ENCODE results near the gene STX1B. TPM values are rescaled to one million over a fixed set of nuclear protein-coding genes. Genes with fewer than 3 reads are reported as not detected.
"Not testable (repeated sequence)": the region's sequence is repeated elsewhere in the genome, so short reads cannot be mapped to it uniquely, and the experiment has no call there.

The STX1B gene
- polyA plus RNA-seq, 1 experiment: 4.2 TPM

- no peaks in the 10 kb centered on the region for H3K9me3 ChIP-seq (ENCODE audit: control insufficient read depth, insufficient read depth, low read length)
- no peak for TF ChIP-seq CTCF (IDR thresholded peaks at IDR 0.05; ENCODE audit: low read depth, low read length)
- H3K4me3 ChIP-seq (ENCODE audit: low read depth, low read length): no peak overlapping the region
- ChIA-PET CTCF (no interaction called here), POLR2A (no interaction called here)
- H3K27ac ChIP-seq (ENCODE audit: low read depth, low read length): no peak overlapping the region
- no peaks in the 10 kb centered on the region for H3K27me3 ChIP-seq (ENCODE audit: control insufficient read depth, insufficient read depth, low read length)
- DNase-seq (ENCODE audit: low read depth, low spot score): no peak
Observed at GRCh38 chr16:31025339-31025738, 14.9 kb upstream of the STX1B start.

DNA sequence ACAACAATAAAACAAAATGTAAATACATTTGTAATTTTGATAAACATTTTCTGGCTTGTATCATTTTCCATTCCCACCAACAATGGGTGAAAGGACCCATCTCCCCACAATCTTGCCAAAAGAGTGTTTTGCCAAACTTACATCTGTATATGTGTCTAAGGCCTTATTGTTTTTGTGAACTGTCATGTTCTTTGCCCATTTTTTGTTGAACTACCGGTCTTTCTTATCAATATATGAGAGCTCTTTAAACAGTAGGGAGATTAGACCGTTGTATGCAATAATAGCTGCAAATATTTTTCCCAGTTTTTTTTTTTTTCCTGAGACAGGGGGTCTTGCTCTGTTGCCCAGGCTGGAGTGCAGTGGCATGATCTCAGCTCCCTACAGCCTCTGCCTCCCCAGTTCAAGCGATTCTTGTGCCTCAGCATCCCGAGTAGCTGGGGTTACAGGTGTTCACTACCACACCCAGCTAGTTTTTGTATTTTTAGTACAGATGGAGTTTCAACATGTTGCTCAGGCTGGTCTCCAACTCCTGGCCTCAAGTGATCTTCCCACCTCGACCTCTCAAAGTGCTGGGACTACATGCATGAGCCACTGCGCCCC lies 13.3 kb upstream of the STX1B start:
- H3K27ac ChIP-seq (ENCODE audit: low read depth, low read length): no peak overlapping the region
- no peak for DNase-seq (ENCODE audit: low read depth, low spot score)
- no peak overlapping the region for H3K4me3 ChIP-seq (ENCODE audit: low read depth, low read length)
- no peaks in the 10 kb centered on the region for H3K9me3 ChIP-seq (ENCODE audit: control insufficient read depth, insufficient read depth, low read length)
- ChIA-PET POLR2A (interaction anchor here (0.7 kb wide), 1 partner anchor 36 kb away, joined by 3 read pairs; no protein-coding TSS in a partner anchor), CTCF (interaction anchor here (0.6 kb wide), 1 partner anchor 244 kb away, joined by 4 read pairs; no protein-coding TSS in a partner anchor)
- H3K27me3 ChIP-seq (ENCODE audit: control insufficient read depth, insufficient read depth, low read length): no peaks in the 10 kb centered on the region
- no peak for TF ChIP-seq CTCF (IDR thresholded peaks at IDR 0.05; ENCODE audit: low read depth, low read length)

- no peak overlapping the region for H3K27ac ChIP-seq (ENCODE audit: low read depth, low read length)
- no peak overlapping the region for H3K4me3 ChIP-seq (ENCODE audit: low read depth, low read length)
- H3K9me3 ChIP-seq (ENCODE audit: control insufficient read depth, insufficient read depth, low read length): no peaks in the 10 kb centered on the region
- ChIA-PET CTCF (interaction anchor here (1.0 kb wide), 1 partner anchor 46 kb away, joined by 3 read pairs; no protein-coding TSS in a partner anchor), POLR2A (interaction anchor here (0.7 kb wide), 1 partner anchor 36 kb away, joined by 3 read pairs; no protein-coding TSS in a partner anchor)
- H3K27me3 ChIP-seq (ENCODE audit: control insufficient read depth, insufficient read depth, low read length): no peaks in the 10 kb centered on the region
- no peak for TF ChIP-seq CTCF (IDR thresholded peaks at IDR 0.05; ENCODE audit: low read depth, low read length)
- DNase-seq (ENCODE audit: low read depth, low spot score): no peak
Observed at GRCh38 chr16:31023252-31023602, 12.8 kb upstream of the STX1B start.

GRCh38 chr16:31022544-31023251 lies 12.3 kb upstream of the STX1B start:
- Histone ChIP-seq H3K27ac (ENCODE audit: low read depth, low read length) (no peak overlapping the region), H3K9me3 (ENCODE audit: control insufficient read depth, insufficient read depth, low read length) (no peaks in the 10 kb centered on the region), H3K27me3 (ENCODE audit: control insufficient read depth, insufficient read depth, low read length) (no peaks in the 10 kb centered on the region), H3K4me3 (ENCODE audit: low read depth, low read length) (no peak overlapping the region)
- ChIA-PET POLR2A (interaction anchor here (0.7 kb wide), 1 partner anchor 37 kb away, joined by 3 read pairs; no protein-coding TSS in a partner anchor), CTCF (interaction anchor here (1.0 kb wide), 1 partner anchor 46 kb away, joined by 3 read pairs; no protein-coding TSS in a partner anchor)
- no peak for TF ChIP-seq CTCF (IDR thresholded peaks at IDR 0.05; ENCODE audit: low read depth, low read length)
- no peak for DNase-seq (ENCODE audit: low read depth, low spot score)

GRCh38 chr16:31020536-31020935 lies 10.1 kb upstream of the STX1B start:
- CTCF ChIA-PET: no interaction called here
- no peak overlapping the region for H3K27ac ChIP-seq (ENCODE audit: low read depth, low read length)

GRCh38 chr16:31017756-31018155 lies 7.3 kb upstream of the STX1B start:
- H3K27me3 ChIP-seq (ENCODE audit: control insufficient read depth, insufficient read depth, low read length); CTCF ChIA-PET; H3K27ac ChIP-seq (ENCODE audit: low read depth, low read length); H3K9me3 ChIP-seq (ENCODE audit: control insufficient read depth, insufficient read depth, low read length); H3K4me3 ChIP-seq (ENCODE audit: low read depth, low read length); POLR2A ChIA-PET; DNase-seq (ENCODE audit: low read depth, low spot score): not testable (repeated sequence)

More at GRCh38 chr16:31020536-31020935, 10.1 kb upstream of the STX1B start:
- Histone ChIP-seq H3K9me3 (ENCODE audit: control insufficient read depth, insufficient read depth, low read length) (no peaks in the 10 kb centered on the region), H3K4me3 (ENCODE audit: low read depth, low read length) (no peak overlapping the region), H3K27me3 (ENCODE audit: control insufficient read depth, insufficient read depth, low read length) (no peaks in the 10 kb centered on the region)
- no peak for DNase-seq (ENCODE audit: low read depth, low spot score)
- POLR2A ChIA-PET: interaction anchor here (0.6 kb wide), 1 partner anchor 160 kb away, joined by 4 read pairs; no protein-coding TSS in a partner anchor
- no peak for TF ChIP-seq CTCF (IDR thresholded peaks at IDR 0.05; ENCODE audit: low read depth, low read length)
